ENCODE measurements around the gene PXDN. TPM values are rescaled to one million over a fixed set of nuclear protein-coding genes. Genes with fewer than 3 reads are reported as not detected.
"Not testable (repeated sequence)": the region's sequence is repeated elsewhere in the genome, so short reads cannot be mapped to it uniquely, and the experiment has no call there.

Gene PXDN
- 100 to 1,000 TPM; 134 to 247 (median 172) TPM for polyA plus RNA-seq (ENCODE audit: insufficient read length in 10 of 10)
- long read RNA-seq, donor 1, full-length matches to known transcripts, result 14 of 107 reads
- long read RNA-seq, donor 1, partial matches to known transcripts, result 93 of 107 reads
- long read RNA-seq, donor 1, other reads (novel, unspliced or antisense), result 0 of 107 reads
- long read RNA-seq, donor 2, full-length matches to known transcripts, result 5 of 15 reads
- long read RNA-seq, donor 2, partial matches to known transcripts, result 10 of 15 reads
- long read RNA-seq, donor 2, other reads (novel, unspliced or antisense), result 0 of 15 reads
- long read RNA-seq, donor 3, result 0 reads
- long read RNA-seq, donor 4, full-length matches to known transcripts, result 1 of 36 reads
- long read RNA-seq, donor 4, partial matches to known transcripts, result 35 of 36 reads
- long read RNA-seq, donor 4, other reads (novel, unspliced or antisense), result 0 of 36 reads
- long read RNA-seq, donor 5, full-length matches to known transcripts, result 9 of 188 reads
- long read RNA-seq, donor 5, partial matches to known transcripts, result 179 of 188 reads
- long read RNA-seq, donor 5, other reads (novel, unspliced or antisense), result 0 of 188 reads
- long read RNA-seq, donor 6, full-length matches to known transcripts, result 9 of 45 reads
- long read RNA-seq, donor 6, partial matches to known transcripts, result 36 of 45 reads
- long read RNA-seq, donor 6, other reads (novel, unspliced or antisense), result 0 of 45 reads
- long read RNA-seq, donor 7, full-length matches to known transcripts, result 6 of 93 reads
- long read RNA-seq, donor 7, partial matches to known transcripts, result 87 of 93 reads
- long read RNA-seq, donor 7, other reads (novel, unspliced or antisense), result 0 of 93 reads
- long read RNA-seq, donor 8, full-length matches to known transcripts, result 4 of 71 reads
- long read RNA-seq, donor 8, partial matches to known transcripts, result 67 of 71 reads
- long read RNA-seq, donor 8, other reads (novel, unspliced or antisense), result 0 of 71 reads
- long read RNA-seq, donor 9, partial matches to known transcripts, result 16 of 17 reads
- long read RNA-seq, donor 9, other reads (novel, unspliced or antisense), result 0 of 17 reads

- DNase-seq, result peak in 2 of 3 donors; percentile 82 to 95
Measured at GRCh38 chr2:1744446-1745170, at the start of gene PXDN. Gene PXDN (minus strand): TSS chr2:1744515. CDS start chr2:1744455, 60 bp downstream.

DNA sequence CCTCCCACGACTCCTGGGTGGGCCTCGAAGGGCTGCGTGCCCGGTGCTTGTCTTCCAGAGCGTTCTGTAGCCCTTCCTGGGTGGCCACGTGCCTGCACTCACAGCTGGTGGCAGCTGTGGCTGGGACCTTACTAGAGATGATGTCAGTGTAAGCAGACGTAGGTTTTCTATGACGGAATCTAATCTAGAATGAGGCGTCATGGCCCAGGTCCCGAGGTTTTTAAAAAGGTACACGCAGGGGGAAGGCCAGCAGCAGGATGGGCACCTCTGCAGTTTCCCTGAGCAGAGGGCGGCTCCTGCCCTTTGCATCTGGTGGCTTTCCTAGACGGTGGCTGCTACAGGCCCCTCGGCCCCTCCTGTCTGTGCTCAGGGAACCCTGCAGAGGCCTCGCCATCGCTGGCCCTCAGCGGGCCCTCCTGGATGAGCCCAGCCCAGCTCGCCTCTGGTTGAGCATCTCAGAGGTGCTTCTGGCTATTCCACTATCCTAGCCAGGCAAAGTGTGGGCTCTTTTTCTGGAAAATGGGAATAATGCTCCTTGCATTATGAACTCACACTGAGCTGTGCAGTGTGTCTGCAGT lies 49.6 kb upstream of the PXDN start:
- peak in 1 of 3 donors; percentile 46 for DNase-seq

GRCh38 chr2:1793001-1793867 lies 48.9 kb upstream of the PXDN start:
- DNase-seq, result no peak

DNA sequence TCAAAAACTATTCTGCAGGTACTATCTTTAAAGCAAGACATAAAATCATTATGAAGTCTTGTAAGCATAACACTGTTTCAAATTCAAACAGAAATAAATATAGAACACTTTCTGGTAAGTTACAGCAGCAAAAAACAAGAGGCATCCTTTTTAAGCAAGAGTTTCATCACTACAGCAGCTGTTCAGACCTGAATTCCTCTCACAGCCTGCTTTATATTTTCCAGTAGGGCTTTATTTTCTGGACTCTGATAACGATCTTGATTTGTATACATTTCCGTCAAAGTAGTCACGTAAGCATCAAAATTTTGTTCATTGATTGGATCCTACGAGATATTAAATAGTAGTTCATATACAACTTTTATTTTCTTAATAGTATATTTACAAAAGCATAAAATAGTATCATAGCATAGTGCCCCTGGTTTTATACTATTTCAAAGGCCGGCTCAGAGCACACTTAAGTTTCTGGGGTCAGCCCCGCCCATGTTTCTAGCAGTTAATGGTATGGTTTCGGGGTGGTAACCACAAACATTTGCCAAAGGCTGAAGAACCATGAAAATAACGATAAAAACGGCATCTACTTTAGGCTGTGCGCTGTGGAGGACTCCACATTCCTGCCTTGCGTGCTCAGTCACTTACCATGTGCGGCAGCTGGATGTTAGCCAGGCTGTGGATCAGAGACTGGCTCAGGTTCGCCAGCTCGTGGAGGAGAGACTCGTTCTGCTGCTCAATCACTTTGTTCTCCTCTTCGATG lies 47.5 kb upstream of the PXDN start:
- peak; percentile 33 to 89 (median 67) for DNase-seq

DNA sequence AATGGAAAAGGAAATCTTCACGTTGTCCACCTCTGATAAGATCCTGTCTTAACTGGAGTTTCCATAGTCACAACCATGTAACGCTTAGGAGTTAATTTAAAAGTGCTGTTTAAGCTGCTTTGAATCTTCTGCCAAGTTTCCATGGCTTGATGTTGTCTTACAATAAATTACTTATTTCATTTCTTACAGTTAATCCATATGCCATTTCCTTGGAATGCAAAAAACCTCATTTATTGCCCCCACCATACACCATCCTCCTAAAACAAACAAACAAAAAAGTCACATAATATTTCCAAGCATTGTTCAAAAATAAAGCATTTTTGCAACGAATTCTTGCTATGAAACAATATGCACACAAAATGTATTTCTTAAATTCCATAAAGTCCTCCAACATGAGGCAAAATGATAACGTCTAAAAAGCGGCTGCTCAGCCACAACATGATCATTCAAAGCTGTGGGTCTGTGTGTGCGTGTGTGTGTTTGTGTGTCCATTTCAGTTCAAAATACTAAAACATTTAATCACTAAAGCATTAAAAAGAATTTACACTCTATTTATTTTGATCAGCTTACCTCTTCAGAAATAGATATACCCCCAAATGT lies 46.8 kb upstream of the PXDN start:
- no peak for DNase-seq

DNA sequence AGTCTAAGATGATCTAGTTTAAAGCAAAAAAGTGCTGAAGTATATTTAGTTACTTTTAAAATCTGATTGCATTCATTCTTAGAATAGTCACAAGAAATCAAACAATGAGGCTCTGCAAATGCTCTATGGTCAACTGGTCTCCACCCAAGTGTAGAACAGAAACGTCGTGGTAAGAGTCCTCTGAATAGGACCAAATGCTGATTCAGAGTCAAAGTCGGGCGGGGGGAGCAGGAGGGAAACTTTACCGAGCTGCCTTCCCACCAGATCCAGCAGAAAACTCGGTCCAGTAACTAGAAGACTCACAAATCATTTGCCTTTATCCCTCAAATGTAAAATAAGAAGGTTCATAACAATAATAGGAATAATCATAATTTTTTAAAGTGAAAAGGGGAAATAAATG lies 46.2 kb upstream of the PXDN start:
- no peak for DNase-seq

DNA sequence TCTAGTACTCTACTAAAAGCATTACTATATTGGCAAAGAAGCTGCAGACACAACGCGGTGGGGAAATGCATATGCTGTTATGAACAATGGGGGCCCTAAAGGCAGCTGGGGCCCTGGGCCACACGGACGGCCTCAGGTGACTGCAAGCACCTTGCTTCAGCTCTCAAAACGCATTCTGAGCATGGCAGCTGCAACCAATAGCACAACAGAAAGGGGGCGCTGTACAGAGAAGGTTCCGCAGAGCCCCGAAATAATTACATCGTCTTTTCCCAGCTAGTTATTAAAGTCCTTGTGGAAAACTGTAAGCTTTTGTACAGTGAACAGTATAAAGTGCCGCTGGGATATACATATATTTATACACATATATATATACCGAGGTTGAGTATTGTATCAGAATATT lies 45.3 kb upstream of the PXDN start:
- no peak for DNase-seq

- no peak for DNase-seq
Measured at GRCh38 chr2:1788478-1788959, 44.2 kb upstream of the PXDN start.

- DNase-seq, result no peak
Measured at GRCh38 chr2:1787755-1788477, 43.6 kb upstream of the PXDN start.

DNA sequence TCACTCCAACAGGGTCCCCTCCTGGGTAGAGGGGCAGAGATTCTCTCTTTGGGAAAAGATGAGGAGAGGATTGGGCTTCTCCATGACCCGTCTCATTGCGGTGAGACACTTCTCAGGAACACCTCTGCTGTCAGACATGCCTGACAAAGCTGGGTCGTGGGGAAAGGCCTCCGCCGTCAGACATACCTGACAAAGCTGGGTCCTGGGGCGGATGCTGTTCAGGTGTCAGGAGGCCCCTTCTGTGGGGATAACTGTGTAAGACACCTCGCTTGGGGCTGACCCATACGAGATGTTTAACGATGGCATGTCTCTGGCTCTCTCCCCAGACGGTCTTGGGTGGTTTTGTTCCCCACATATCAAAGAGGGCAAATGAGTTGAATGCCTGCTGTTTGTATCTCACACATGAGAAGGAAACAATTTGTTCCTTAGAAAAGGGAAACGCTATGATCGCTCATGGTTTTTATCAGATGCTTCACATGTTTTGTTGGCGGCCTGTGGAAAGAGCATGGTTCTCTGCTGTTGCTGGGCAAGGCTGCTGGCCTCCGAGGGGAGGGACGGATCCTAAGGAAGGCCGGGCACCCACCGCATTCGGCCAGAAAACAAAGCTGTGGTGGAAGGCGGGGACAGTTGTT lies 40.8 kb upstream of the PXDN start:
- DNase-seq, result no peak

GRCh38 chr2:1784087-1784486 lies 39.8 kb upstream of the PXDN start:
- peak in 1 of 3 donors; percentile 12 for DNase-seq

DNA sequence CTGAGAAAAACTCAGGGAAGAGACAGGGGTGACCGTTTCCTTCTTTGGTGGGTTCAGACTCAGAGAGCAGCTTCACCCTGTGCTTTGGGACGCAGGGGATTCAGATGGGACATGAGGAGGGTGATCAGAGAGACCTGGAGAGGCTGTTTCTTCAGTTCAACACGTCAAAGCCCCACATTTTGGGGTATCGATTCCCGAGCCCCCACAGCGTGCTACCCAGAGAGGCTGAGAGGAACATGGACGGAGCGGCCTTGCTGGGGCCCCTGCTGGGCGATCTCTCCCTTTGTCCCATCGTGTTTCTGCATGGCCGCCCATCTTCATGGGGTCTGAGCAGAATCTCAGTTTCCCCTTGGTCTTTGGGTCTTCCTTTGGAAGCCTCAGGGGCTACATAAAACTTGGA lies 38.2 kb upstream of the PXDN start:
- DNase-seq, result no peak

- no peak for DNase-seq
Measured at GRCh38 chr2:1781291-1782080, 37.2 kb upstream of the PXDN start.

GRCh38 chr2:1780693-1781092 lies 36.4 kb upstream of the PXDN start:
- DNase-seq, result no peak

DNA sequence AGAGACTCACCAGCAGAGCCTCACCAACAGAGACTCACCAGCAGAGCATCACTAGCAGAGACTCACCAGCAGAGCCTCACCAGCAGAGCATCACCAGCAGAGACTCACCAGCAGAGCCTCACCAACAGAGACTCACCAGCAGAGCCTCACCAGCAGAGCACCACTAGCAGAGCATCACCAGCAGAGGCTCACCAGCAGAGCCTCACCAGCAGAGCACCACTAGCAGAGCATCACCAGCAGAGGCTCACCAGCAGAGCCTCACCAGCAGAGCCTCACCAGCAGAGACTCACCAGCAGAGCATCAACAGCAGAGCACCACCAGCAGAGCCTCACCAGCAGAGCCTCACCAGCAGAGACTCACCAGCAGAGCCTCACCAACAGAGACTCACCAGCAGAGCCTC lies 35.7 kb upstream of the PXDN start:
- DNase-seq, result not testable (repeated sequence)

GRCh38 chr2:1778566-1778965 lies 34.3 kb upstream of the PXDN start:
- DNase-seq, result no peak

GRCh38 chr2:1777781-1778180 lies 33.5 kb upstream of the PXDN start:
- no peak for DNase-seq
